Effector CD4-positive, alpha-beta T cell (primary cell): ENCODE results near the gene EDNRA.

Experiments
- DNase-seq: peaks from one replicate; pipeline ENCODE4 v3.0.0-alpha.2; 2020

The EDNRA gene

DNA sequence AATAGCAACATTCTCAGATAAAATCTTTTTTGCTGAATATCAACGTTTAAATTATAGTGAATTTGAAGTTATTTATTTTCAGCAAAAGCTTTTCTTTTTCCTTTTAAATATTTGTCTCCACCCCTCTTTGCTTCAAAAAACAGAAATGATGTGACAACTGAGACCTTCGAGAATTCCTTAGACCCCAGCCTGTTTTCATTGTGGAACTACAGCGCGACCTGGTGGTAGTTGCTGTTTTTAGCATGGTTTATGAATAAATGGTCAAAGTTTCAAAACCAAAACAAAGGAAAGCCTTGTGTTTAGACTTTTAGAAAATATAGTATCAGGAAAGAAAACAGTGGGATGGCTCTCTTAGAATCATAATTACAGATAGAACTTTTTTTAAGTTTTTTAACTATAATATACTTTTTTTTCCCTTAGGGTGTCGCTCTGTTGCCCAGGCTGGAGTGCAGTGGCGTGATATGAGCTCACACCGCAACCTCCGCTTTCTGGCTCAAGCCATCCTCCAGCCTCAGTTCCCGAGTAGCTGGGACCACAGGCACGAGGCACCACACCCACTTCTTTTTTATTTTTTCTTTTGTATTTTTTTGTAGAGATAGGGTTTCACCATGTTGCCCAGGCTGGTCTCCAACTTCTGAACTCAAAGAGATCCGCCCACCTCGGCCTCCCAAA is 109.5 kb downstream of the EDNRA start:
- peak; percentile 5 for DNase-seq

DNA sequence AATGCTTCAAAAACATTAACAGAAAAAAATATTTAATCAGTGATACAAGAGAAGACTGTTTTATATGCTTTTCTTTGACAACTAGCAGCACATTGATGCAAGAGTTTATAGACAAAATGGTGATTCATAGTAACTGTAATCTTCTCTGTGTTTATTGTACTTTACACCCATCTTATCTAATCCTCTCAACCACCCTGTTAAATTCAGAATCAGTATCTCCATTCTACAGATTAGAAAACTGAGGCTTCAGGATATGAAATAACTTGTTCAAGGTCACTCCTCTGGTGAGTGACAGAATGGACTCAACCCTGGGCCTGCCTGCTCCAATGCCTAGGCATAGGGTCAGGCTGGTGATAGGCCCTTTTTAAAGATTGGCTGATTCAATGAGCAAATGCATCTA is 110.2 kb downstream of the EDNRA start:
- no peak for DNase-seq

DNA sequence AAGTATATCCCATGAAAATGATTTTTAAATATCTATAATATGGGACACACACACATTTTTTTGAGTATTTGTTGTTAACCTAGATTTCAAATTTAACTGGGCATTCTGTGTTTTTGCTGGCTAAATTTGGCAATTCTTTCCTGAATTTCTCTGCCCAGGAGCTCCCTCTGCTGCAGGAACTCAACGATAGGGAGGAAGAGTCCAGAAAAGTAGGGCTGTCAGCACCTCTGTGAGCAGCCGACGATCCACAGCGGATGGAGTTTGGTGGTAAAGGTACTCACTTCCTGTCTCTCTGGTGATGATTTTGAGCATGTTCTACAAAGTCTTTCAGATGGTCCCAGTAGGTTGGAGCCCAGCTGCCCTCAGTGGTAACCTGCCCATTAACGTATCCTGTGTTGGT is 113.2 kb downstream of the EDNRA start:
- DNase-seq, result no peak
